Cardiac muscle cell (in vitro differentiated cells and primary cell): Measurements from ENCODE around the gene UNC13C. TPM values are rescaled to one million over a fixed set of nuclear protein-coding genes. Genes with fewer than 3 reads are reported as not detected.
A peak's percentile ranks its signal among the peaks of the same experiment; 100 is the strongest.
"Not testable (repeated sequence)": the region's sequence is repeated elsewhere in the genome, so short reads cannot be mapped to it uniquely, and the experiment has no call there.

ENCODE experiments used
- DNase-seq, 2 donors: peaks; one replicate each; pipeline versions ENCODE4 v3.0.0 to v3.0.0-alpha.2; 2010 to 2017; ENCODE audit warnings: low read depth in 1 of 2, low spot score in 1 of 2
- H3K27ac ChIP-seq: fragments of 200-600 bp; sonication (generic); 2 replicates; pipeline ENCODE4 v1.5.1; 2016
- H3K27me3 ChIP-seq: fragments of 200-600 bp; sonication (generic); 2 replicates; pipeline ENCODE4 v1.6.0; 2016; ENCODE audit warnings: control low read depth
- H3K36me3 ChIP-seq: fragments of 200-600 bp; sonication (generic); 2 replicates; pipeline ENCODE4 v1.5.1; 2016; ENCODE audit warnings: control low read depth
- H3K4me1 ChIP-seq: fragments of 200-600 bp; sonication (generic); 2 replicates; pipeline ENCODE4 v1.8.1; 2017; ENCODE audit warnings: low read depth, mild to moderate bottlenecking, mixed run types
- H3K4me3 ChIP-seq: fragments of 200-600 bp; sonication (generic); 2 replicates; pipeline ENCODE4 v1.5.1; 2016; ENCODE audit warnings: mild to moderate bottlenecking
- H3K9me3 ChIP-seq: fragments of 200-600 bp; sonication (generic); 2 replicates; pipeline ENCODE4 v1.5.1; 2017; ENCODE audit warnings: low read depth, mild to moderate bottlenecking, control low read depth
- polyA plus RNA-seq: library from polyadenylated mRNA; unstranded; fragments of >200 nt; fragmentation: Nextera tagmentation; extraction: Ambion mirVana; gene quantifications from 2 replicates; pipeline ENCODE4 v1.2.1, GENCODE V29; 2016
- total RNA-seq: library from RNA; depleted of rRNA; stranded (reverse); fragments of >200 nt; gene quantifications from 2 replicates; pipeline ENCODE4 v1.2.3, GENCODE V29; 2016
- TF ChIP-seq, protein P1 (sequence below): IDR thresholded peaks from 2 replicates; pipeline ENCODE4 v1.5.1; 2012; ENCODE audit warnings: low read depth, mild to moderate bottlenecking, low read length

UNC13C gene
- total RNA-seq, result under 0.01 TPM in 1 of 2 replicates, not detected in the other
- polyA plus RNA-seq, result 0.06 TPM in 1 of 2 replicates, not detected in the other

DNA sequence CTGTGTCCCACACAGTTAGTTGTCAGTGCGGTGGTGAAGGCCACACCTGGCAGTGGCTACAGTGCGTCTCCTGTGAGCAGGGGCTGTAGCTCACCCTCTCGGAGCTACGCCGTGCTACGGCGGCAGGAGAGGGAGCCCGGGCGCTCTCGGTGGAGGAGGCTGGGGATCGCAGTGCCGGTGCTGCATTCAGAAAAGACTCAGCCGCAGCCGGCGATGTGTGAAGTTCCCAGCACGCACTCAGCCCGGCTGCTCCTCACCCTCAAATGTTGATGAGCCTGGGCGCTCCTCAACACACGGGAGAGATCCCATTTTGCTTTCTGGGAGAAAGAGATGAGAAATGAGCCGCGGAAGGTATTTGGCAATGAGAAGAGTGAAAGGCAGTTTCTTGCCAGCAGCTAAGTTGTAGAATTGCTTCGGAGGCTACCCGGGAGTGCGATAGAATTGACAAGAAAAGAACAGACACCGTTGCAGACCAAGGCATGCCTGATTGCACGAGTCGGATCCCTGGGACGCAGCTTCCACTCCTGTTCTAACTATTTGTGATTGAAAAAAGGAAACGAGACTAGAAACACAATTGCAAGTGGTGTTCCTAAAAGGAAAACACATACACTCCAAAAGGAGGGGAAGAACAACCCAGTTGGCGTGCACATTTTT lies at the start of gene UNC13C:
TSS of gene UNC13C (plus strand) at position 189 of the 654 bp plus-strand sequence. CDS start 34,463 bp downstream, outside the sequence.
- no peaks in the 10 kb centered on the region for H3K4me1 ChIP-seq
- H3K9me3 ChIP-seq, result no peaks in the 10 kb centered on the region
- no peaks in the 10 kb centered on the region for H3K36me3 ChIP-seq
- TF ChIP-seq, protein P1, sequence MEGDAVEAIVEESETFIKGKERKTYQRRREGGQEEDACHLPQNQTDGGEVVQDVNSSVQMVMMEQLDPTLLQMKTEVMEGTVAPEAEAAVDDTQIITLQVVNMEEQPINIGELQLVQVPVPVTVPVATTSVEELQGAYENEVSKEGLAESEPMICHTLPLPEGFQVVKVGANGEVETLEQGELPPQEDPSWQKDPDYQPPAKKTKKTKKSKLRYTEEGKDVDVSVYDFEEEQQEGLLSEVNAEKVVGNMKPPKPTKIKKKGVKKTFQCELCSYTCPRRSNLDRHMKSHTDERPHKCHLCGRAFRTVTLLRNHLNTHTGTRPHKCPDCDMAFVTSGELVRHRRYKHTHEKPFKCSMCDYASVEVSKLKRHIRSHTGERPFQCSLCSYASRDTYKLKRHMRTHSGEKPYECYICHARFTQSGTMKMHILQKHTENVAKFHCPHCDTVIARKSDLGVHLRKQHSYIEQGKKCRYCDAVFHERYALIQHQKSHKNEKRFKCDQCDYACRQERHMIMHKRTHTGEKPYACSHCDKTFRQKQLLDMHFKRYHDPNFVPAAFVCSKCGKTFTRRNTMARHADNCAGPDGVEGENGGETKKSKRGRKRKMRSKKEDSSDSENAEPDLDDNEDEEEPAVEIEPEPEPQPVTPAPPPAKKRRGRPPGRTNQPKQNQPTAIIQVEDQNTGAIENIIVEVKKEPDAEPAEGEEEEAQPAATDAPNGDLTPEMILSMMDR, result no peak
- DNase-seq, result peak in 1 of 2 donors; percentile 68
- H3K27me3 ChIP-seq, result peaks cover 45% of the 10 kb centered on the region
- peak within 1 kb of the TSS; percentile 27 for H3K4me3 ChIP-seq
- no peak within 1 kb of the TSS for H3K27ac ChIP-seq

DNA sequence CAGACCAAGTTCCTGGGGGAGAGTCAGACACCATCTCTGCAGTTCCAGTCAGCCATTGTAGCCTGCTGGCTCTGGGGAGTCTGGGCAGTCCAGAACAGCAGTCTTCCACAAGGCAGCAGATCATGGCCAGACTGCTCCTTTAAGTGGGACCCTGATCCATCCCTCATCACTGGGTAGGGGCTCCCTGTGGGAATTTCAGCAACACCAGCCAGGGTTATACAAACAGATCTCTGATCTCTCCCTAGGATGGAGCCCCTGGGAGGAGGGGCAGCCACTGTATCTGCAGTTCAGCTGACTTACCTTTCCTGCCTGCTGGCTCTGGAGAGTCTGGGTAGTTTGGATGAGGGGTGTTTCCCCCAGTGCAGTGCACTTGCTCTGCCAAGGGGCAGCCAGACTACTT lies 42.1 kb upstream of the UNC13C start:
- TF ChIP-seq, protein P1, result no peak
- no peaks in the 10 kb centered on the region for H3K27me3 ChIP-seq
- no peaks in the 10 kb centered on the region for H3K9me3 ChIP-seq
- no peak for DNase-seq
- H3K27ac ChIP-seq, result no peak overlapping the region
- no peak overlapping the region for H3K4me3 ChIP-seq
- no peaks in the 10 kb centered on the region for H3K36me3 ChIP-seq
- H3K4me1 ChIP-seq, result no peaks in the 10 kb centered on the region

DNA sequence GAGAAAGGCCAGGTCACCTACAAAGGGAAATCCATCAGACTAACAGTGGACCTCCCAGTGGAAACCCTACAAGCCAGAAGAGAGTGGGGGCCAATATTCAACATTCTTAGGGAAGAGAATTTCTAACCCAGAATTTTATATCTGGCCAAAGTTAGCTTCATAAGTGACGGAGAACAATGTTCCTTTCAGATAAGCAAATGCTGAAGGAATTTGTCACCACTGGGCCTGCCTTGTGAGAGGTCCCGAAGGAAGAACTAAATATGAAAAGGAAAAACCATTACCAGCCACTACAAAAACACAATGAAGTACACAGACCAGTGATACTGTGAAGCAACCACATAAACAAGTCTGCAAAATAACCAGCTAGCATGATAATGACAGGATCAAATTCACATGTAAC lies 40.6 kb upstream of the UNC13C start:
- H3K27ac ChIP-seq, DNase-seq, H3K27me3 ChIP-seq, H3K4me1 ChIP-seq, H3K4me3 ChIP-seq, H3K36me3 ChIP-seq, H3K9me3 ChIP-seq: not testable (repeated sequence)

DNA sequence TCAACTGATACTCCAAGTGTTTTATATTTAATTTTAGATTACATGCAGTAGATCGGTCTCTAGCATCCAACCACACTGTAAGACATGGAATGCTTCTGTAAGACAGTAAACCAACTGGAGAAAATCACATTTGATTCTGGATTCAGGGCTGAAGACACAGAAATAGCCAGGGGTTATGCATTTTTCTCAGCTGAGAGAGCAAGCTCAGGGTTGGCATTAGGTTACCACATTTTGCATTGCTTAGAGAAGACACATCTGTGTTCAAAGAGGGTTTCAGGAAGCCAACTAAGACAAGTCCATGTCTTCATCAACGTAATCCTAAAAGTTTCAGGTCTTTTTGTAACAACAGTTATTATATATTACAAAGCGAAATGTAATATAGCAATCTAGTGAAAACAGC lies 27.7 kb upstream of the UNC13C start:
- H3K4me1 ChIP-seq, result no peaks in the 10 kb centered on the region
- no peaks in the 10 kb centered on the region for H3K9me3 ChIP-seq
- H3K36me3 ChIP-seq, result no peaks in the 10 kb centered on the region
- no peak overlapping the region for H3K27ac ChIP-seq
- no peak overlapping the region for H3K4me3 ChIP-seq
- no peaks in the 10 kb centered on the region for H3K27me3 ChIP-seq
- TF ChIP-seq, protein P1, result no peak
- DNase-seq, result no peak

DNA sequence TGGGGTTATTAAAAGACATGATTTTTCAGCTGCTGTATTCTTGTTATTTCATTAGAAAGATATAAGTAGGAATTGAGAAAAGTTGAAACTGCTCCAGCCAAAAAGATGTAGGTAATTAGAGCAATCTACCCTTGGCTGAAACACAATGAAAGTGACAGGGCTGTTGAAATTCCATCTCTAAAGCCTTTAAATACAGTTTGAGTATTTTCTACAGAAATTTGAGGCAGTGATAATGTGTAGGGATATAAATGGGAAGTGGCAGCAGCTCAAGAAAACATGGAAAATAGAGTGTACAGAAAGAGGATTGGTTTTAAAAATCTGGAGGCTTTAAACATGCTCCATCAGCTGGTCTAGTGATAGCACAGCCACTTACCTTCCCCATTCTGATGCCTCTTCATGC lies 22.8 kb upstream of the UNC13C start:
- no peaks in the 10 kb centered on the region for H3K27me3 ChIP-seq
- TF ChIP-seq, protein P1, result no peak
- H3K9me3 ChIP-seq, result no peaks in the 10 kb centered on the region
- no peak overlapping the region for H3K27ac ChIP-seq
- H3K4me3 ChIP-seq, result no peak overlapping the region
- H3K36me3 ChIP-seq, result no peaks in the 10 kb centered on the region
- no peak for DNase-seq
- no peaks in the 10 kb centered on the region for H3K4me1 ChIP-seq

DNA sequence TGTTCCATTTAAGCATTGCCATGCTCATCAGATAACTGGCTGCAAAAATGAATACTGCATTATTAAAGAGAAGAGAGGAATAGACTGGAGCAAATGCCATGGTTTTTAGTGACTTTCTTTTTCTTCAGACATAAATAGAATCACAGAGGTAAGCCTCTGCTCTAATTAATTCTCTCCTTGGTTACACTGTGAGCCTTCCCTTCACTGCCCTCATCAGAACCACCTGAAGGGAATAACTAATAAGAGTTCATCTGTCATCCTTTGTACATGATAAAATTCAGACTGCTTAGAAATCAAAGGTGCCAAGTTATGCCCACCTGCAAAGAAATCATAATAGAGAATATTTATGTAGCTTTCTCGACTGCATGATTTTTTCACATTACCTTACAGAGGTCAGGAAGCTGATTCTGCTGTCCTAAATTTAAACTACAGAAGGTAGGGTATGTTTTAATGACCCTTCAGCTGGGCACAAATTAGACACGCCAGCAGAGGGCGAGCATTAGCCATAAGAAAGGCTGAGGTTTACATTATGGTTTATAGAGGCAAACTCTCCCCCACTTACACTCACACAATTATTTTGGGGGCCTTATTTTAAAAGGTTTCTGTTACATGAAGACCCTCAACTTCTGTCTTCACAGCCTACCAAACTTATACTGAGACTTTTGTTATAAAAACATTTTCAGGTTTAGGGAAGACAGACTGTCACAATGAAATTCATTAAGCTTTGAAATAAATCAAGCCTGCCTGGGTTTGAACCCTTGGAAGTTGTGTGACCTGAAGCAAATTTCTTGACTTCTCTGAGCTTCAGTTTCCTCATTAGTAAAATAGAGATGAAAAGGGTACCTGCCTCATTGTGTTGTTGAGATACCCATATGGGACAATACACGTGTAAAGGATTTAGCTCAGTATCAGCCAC lies 15.3 kb upstream of the UNC13C start:
- H3K4me1 ChIP-seq, result no peaks in the 10 kb centered on the region
- H3K27me3 ChIP-seq, result no peaks in the 10 kb centered on the region
- H3K4me3 ChIP-seq, result no peak overlapping the region
- H3K36me3 ChIP-seq, result no peaks in the 10 kb centered on the region
- H3K9me3 ChIP-seq, result no peaks in the 10 kb centered on the region
- TF ChIP-seq, protein P1, result peak; percentile 40
- DNase-seq, result peak; percentile 25 to 56
- no peak overlapping the region for H3K27ac ChIP-seq
